GM12878 (cell line): ENCODE measurements around the gene UQCR11. TPM values are rescaled to one million over a fixed set of nuclear protein-coding genes. Genes with fewer than 3 reads are reported as not detected.

ENCODE experiments used
- EGR1 ChIP-seq, 2 experiments: IDR thresholded peaks; 1 replicate in 1 of 2; 2 replicates in 1 of 2; pipeline ENCODE4 v1.6.1; 2011 to 2012; ENCODE audit warnings: low read depth in 2 of 2, low read length in 2 of 2, borderline replicate concordance in 1 of 2, mild to moderate bottlenecking in 1 of 2, moderate library complexity in 1 of 2
- MEF2B ChIP-seq: fragments of 450-650 bp; IDR thresholded peaks from 2 replicates; pipeline ENCODE4 v1.6.1; 2018; ENCODE audit warnings: mild to moderate bottlenecking, moderate library complexity; ENCODE audit not compliant: partially characterized antibody, poor library complexity, severe bottlenecking
- MTA3 ChIP-seq: IDR thresholded peaks from 2 replicates; pipeline ENCODE4 v1.6.1; 2012; ENCODE audit warnings: low read length, inconsistent platforms, borderline replicate concordance
- MYC ChIP-seq: IDR thresholded peaks from 2 replicates; pipeline ENCODE4 v1.6.1; 2011; ENCODE audit warnings: mild to moderate bottlenecking, low read length, moderate library complexity, inconsistent platforms; ENCODE audit not compliant: insufficient read depth, insufficient replicate concordance, insufficient read length, severe bottlenecking
- NFYA ChIP-seq: IDR thresholded peaks from 2 replicates; pipeline ENCODE4 v1.6.1; 2011; ENCODE audit warnings: low read depth, mild to moderate bottlenecking, low read length, improper control_type of control experiment, borderline replicate concordance
- NKRF ChIP-seq: fragments of 450-650 bp; conservative IDR thresholded peaks from 2 replicates; pipeline ENCODE4 v1.6.1; 2017; ENCODE audit warnings: mild to moderate bottlenecking, moderate library complexity
- NR2C2 ChIP-seq: IDR thresholded peaks from 2 replicates; pipeline ENCODE4 v1.6.1; 2011; ENCODE audit warnings: borderline replicate concordance, low read depth; ENCODE audit not compliant: control insufficient read depth, insufficient read length
- PKNOX1 ChIP-seq: fragments of 450-650 bp; IDR thresholded peaks from 2 replicates; pipeline ENCODE4 v1.6.1; 2016; ENCODE audit warnings: mild to moderate bottlenecking
- PML ChIP-seq: IDR thresholded peaks from 2 replicates; pipeline ENCODE4 v1.6.1; 2012; ENCODE audit warnings: low read length, inconsistent platforms
- POLR2A ChIP-seq: IDR thresholded peaks from 2 replicates; pipeline ENCODE4 v1.6.1; 2011; ENCODE audit warnings: low read depth, mild to moderate bottlenecking, low read length
- POU2F2 ChIP-seq: IDR thresholded peaks from 3 replicates; pipeline ENCODE4 v1.6.1; 2011; ENCODE audit warnings: low read depth, mild to moderate bottlenecking, low read length, borderline replicate concordance
- RFX5 ChIP-seq: IDR thresholded peaks from 2 replicates; pipeline ENCODE4 v1.6.1; 2011; ENCODE audit warnings: low read depth, low read length, improper control_type of control experiment
- SUZ12 ChIP-seq: fragments of 200-600 bp; sonication (generic); IDR thresholded peaks from one replicate; pipeline ENCODE4 v1.6.1; 2018; ENCODE audit warnings: antibody characterized with exemption, mild to moderate bottlenecking; ENCODE audit not compliant: unreplicated experiment
- TCF12 ChIP-seq: IDR thresholded peaks from 2 replicates; pipeline ENCODE4 v1.6.1; 2011; ENCODE audit warnings: low read depth, mild to moderate bottlenecking, low read length
- ZBTB40 ChIP-seq: fragments of 450-650 bp; IDR thresholded peaks from 2 replicates; pipeline ENCODE4 v1.6.1; 2016; ENCODE audit warnings: mild to moderate bottlenecking, moderate library complexity, borderline replicate concordance
- ZNF687 ChIP-seq: fragments of 450-650 bp; IDR thresholded peaks from 2 replicates; pipeline ENCODE4 v1.6.1; 2017; ENCODE audit warnings: mild to moderate bottlenecking, moderate library complexity
- polyA plus RNA-seq, 11 experiments: library from polyadenylated mRNA; depleted of rRNA in 4 of 11; unstranded in 6 of 11; stranded (reverse) in 5 of 11; fragments of >200 nt; fragmentation: Nextera tagmentation in 4 of 11; fragmentation: Illumina TruSeq in 1 of 11; extraction: Ambion mirVana in 4 of 11; extraction: Trizol in 1 of 11; gene quantifications; 1 replicate in 1 of 11; 2 replicates in 10 of 11; pipeline versions ENCODE4 v1.2.1 to v1.2.3, GENCODE V29; 2011 to 2016; ENCODE audit warnings: inconsistent platforms in 2 of 11, missing spikeins in 2 of 11, low read depth in 1 of 11
- total RNA-seq, 4 experiments: library from RNA; depleted of rRNA in 3 of 4; stranded (reverse); fragments of >200 nt in 3 of 4; fragmentation: Illumina TruSeq in 1 of 4; extraction: Trizol in 1 of 4; gene quantifications; 2 replicates each; pipeline versions ENCODE4 v1.2.1 to v1.2.3, GENCODE V29; 2013 to 2021

Gene UQCR11
- total and polyA plus RNA-seq, 10 of the 15 experiments (the other 5 are each of a cell fraction or from before 2014, with no cell fraction given), result 28.6 to 586 (median 193) TPM

GRCh38 chr19:1592024-1592754, 13.1 kb downstream of the UQCR11 start (continued):
- TF ChIP-seq RFX5 (no peak), SUZ12 (no peak), PKNOX1 (no peak), ZNF687 (peak; percentile 97), POU2F2 (peak; percentile 70; the same call in 2 of the 3 replicates), MYC (peak; percentile 96), MEF2B (no peak), NKRF (peak; percentile 67), EGR1 (IDR thresholded peaks at IDR 0.05; ENCODE audit: borderline replicate concordance in 1 of 2, low read depth in 2 of 2, low read length in 2 of 2) (peak in 1 of 2 experiments; percentile 96; a peak in 2 of 3 replicates), PML (peak; percentile 74), NR2C2 (no peak), MTA3 (no peak), TCF12 (peak; percentile 6; the same call in 1 of the 2 replicates), POLR2A (peak; percentile 97), NFYA (no peak), ZBTB40 (no peak)
